DMS153 treated with DMSO at 0.1 percent for 48 hours (cell line): Measurements from ENCODE around the gene TLCD3A.

ENCODE experiments used
- DNase-seq: peaks from one replicate; lab custom pipeline; 2025; ENCODE audit not compliant: unreplicated experiment; lab: John Stamatoyannopoulos, UW

TLCD3A gene

GRCh38 chr17:705863-706262 lies 26.5 kb upstream of the TLCD3A start:
- no peak for DNase-seq

- DNase-seq = no peak
Measured at GRCh38 chr17:708132-708531, 24.3 kb upstream of the TLCD3A start.

- DNase-seq = no peak
Measured at GRCh38 chr17:718075-718474, 14.3 kb upstream of the TLCD3A start.

DNA sequence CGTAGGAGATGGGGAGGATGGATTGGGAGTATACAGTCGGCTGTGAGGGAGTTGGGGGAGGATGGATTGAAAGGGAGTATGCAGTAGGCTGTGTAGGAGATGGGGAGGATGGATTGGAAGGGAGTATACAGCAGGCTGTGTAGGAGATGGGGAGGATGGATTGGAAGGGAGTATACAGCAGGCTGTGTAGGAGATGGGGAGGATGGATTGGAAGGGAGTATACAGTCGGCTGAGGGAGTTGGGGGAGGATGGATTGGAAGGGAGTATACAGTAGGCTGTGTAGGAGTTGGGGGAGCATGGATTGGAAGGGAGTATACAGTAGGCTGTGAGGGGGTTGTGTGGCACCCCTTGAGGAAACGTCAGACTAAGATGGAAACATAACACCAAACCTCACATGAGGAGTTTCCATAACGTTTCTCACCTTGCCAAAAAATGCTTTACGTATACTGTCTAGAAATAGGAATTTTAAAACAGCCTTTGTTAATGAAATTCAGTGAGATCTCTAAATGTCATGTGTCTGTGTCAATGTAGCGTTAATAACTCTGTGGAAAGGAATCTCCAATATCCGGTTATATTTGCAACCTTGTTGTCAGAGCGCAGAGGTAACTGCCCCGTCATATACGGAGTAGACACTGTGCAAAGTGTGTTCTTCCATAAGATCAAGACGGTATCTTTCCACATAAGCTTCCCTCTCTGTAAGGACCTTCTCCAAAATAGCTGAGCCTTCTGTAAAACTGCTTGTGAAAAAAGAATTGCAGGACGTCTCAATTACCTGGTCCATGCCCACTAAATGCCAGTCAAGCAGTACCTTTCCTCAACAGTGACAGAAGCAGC lies 11.5 kb upstream of the TLCD3A start:
- DNase-seq = no peak

GRCh38 chr17:721540-721937 lies 10.9 kb upstream of the TLCD3A start:
- no peak for DNase-seq

- DNase-seq = no peak
Measured at GRCh38 chr17:725084-725483, 7.3 kb upstream of the TLCD3A start.

- no peak for DNase-seq
Measured at GRCh38 chr17:725746-726145, 6.7 kb upstream of the TLCD3A start.

- no peak for DNase-seq
Measured at GRCh38 chr17:726271-726919, 6.0 kb upstream of the TLCD3A start.

GRCh38 chr17:728911-729310 lies 3.5 kb upstream of the TLCD3A start:
- DNase-seq = no peak

- DNase-seq = no peak
Measured at GRCh38 chr17:731644-732066, 741 bp upstream of the TLCD3A start.

DNA sequence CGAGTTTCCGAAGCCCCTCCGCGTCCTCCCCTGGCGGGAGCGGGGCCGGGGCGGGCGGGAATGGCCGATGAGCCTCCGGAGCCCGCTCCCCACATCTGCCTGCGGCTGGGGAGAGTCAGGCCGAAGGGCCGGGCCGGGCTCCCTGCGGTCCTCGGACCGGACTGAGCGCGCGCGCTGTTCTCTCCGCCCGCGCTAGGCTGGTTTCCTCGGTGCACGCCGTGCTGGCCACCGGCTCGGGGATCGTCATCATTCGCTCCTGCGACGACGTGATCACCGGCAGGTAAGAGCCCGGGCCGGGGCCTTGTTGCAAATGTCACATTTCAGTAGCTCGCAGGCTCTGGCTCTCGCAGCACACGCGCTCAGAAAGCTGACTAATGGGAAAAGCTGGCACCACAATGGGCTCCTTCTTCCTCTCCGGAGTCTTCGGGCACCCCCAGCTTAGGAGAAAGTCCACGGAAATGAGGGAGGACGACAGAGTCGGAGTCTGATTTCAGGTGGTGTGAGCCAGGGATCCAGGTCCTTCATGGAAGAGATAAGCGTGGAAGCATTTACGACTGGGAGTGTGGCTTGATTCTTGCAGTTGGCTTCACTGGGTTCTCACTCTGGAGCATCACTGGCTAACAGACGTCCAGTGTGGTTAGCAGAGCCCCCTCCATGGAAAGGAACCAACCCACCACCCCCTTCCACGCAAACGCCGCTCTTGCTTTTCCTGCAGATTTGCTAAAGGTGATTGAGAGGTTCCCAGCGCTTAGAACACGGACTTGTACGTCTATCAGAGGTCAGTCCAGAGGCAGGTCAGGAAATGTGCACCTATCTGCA lies 715 bp downstream of the TLCD3A start:
- DNase-seq = no peak

DNA sequence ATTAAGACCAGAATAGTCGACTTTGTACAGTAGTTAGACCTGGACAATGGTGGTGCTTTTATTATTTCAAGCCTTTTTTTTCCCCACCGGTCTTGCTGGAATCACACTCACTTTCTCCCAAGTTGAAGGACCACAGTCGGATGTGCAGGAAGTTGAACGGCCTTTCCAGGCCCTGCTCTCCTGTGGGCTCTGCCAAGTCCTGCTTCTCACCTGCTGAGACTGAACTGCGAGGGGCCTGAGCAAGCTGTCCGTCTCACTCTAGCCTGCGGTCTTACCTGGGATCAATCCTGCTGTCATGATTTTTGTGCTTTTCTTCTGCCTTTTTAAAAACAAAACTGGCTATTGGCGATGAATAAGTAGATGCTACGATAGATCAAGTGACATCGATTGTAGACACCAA lies 1.3 kb downstream of the TLCD3A start:
- no peak for DNase-seq

GRCh38 chr17:737561-738113 lies 5.2 kb downstream of the TLCD3A start:
- no peak for DNase-seq

DNA sequence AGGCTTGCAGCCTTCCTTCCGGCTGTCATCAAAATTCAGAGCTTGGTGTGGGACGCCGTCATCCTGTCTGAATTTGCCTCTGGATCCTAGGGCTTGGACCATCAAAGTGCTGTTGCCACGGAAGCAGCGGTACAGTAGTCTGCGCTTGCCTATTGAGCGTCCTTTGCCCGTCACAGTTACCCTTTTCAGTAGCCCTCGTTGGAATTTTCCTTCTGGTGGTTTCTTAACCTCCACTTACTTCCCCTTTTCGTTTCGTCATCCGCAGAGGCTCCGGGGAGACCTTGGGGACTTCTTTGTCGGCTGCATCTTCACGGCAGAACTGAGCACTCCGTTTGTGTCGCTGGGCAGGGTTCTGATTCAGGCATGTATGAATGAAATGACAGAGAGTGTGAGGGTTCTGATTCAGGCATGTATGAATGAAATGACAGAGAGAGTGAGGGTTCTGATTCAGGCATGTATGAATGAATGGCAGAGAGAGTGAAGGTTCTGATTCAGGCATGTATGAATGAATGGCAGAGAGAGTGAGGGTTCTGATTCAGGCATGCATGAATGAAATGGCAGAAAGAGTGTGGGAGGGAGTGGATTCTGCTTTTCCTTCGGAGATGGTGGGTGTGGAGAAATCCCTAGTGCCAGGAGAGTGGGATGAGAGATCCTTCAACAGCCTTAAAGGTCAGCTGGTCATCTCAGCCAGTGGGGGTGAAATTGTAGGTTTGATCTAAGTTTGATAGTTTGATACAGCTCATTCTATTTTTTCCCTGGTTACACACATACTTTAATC lies 8.0 kb downstream of the TLCD3A start:
- DNase-seq = no peak

- no peak for DNase-seq
Measured at GRCh38 chr17:742147-742793, 9.9 kb downstream of the TLCD3A start.

DNA sequence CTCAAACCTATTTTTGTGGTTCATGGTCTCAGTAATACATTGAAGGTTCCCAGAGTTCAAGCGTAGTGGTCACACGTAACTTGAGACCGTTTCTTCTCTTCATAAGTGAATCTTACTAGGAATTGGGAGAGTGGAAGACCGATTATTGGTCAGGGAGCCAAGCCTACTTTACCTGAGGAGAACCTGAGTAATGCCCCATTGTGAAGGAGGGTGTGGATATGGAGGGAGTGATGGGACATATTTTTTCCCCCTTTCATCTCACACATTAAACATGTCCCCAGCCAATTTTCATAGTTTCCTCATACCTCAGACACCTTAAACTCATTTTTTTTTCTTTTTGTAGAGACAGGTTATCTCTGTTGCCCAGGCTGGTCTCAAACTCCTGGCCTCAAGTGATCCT lies 10.7 kb downstream of the TLCD3A start:
- no peak for DNase-seq

GRCh38 chr17:744937-745336 lies 12.5 kb downstream of the TLCD3A start:
- no peak for DNase-seq

- DNase-seq = no peak
Measured at GRCh38 chr17:745406-745805, 13.0 kb downstream of the TLCD3A start.

GRCh38 chr17:746181-746580 lies 13.8 kb downstream of the TLCD3A start:
- DNase-seq = no peak
